PC-3 (cell line): ENCODE data around the gene KRT8. TPM values are rescaled to one million over a fixed set of nuclear protein-coding genes. Genes with fewer than 3 reads are reported as not detected.

Source experiments
- ATAC-seq: fragments of 200-7000 bp; cut with Tn5 transposase; 2 replicates; pipeline ENCODE4 v1.9.1; 2020; ENCODE audit warnings: mild to moderate bottlenecking, moderate library complexity
- BruUV-seq: library from RNA; stranded (reverse); fragments of 400-500 nt; replicated peaks from 2 replicates; lab custom pipeline; 2021; lab: Mats Ljungman, UMichigan
- CTCF ChIA-PET: fragments of 300-600 bp; sonication (Branson Sonifier 250); formaldehyde crosslinking; loops from one replicate; lab custom pipeline; 2022; ENCODE audit warnings: antibody characterized with exemption; lab: Charles Lee
- POLR2A ChIA-PET: fragments of 300-600 bp; sonication (Branson Sonifier 250); formaldehyde crosslinking; loops from one replicate; lab custom pipeline; 2022; ENCODE audit warnings: antibody characterized with exemption; ENCODE audit not compliant: unreplicated experiment; lab: Charles Lee
- DNase-seq: peaks from one replicate; pipeline ENCODE4 v3.0.0-alpha.2; 2015
- H2AFZ ChIP-seq: fragments of 300-600 bp; sonication (generic); 2 replicates; pipeline ENCODE4 v1.6.0; 2016; ENCODE audit warnings: antibody characterized with exemption, low read length
- H3F3A ChIP-seq: fragments of 300-600 bp; sonication (generic); one replicate; pipeline ENCODE4 v1.6.0; 2017; ENCODE audit warnings: antibody characterized with exemption, low read length, control low read depth, mild to moderate bottlenecking; ENCODE audit not compliant: unreplicated experiment
- H3K27ac ChIP-seq: fragments of 300-600 bp; sonication (generic); 2 replicates; pipeline ENCODE4 v1.5.1; 2016; ENCODE audit warnings: mild to moderate bottlenecking, low read length
- H3K27me3 ChIP-seq: fragments of 300-600 bp; sonication (generic); 2 replicates; pipeline ENCODE4 v1.6.1; 2016; ENCODE audit warnings: low read length, mixed read lengths
- H3K36me3 ChIP-seq: fragments of 300-600 bp; sonication (generic); 2 replicates; pipeline ENCODE4 v1.6.1; 2016; ENCODE audit warnings: low read depth, mixed run types, low read length, mixed read lengths
- H3K4me1 ChIP-seq: fragments of 300-600 bp; sonication (generic); 2 replicates; pipeline ENCODE4 v1.5.1; 2016; ENCODE audit warnings: low read length; ENCODE audit not compliant: insufficient read depth
- H3K4me2 ChIP-seq: fragments of 300-600 bp; sonication (generic); 2 replicates; pipeline ENCODE4 v1.6.0; 2016; ENCODE audit warnings: low read length
- H3K4me3 ChIP-seq: fragments of 300-600 bp; sonication (generic); 2 replicates; pipeline ENCODE4 v1.5.1; 2016; ENCODE audit warnings: mild to moderate bottlenecking, low read length, mixed read lengths
- H3K79me2 ChIP-seq: fragments of 300-600 bp; sonication (generic); 2 replicates; pipeline ENCODE4 v1.6.1; 2017; ENCODE audit warnings: low read length, mixed read lengths
- H3K9ac ChIP-seq: fragments of 300-600 bp; sonication (generic); 2 replicates; pipeline ENCODE4 v1.6.0; 2016; ENCODE audit warnings: mild to moderate bottlenecking, low read length
- H3K9me2 ChIP-seq: fragments of 300-600 bp; sonication (generic); replicated peaks from 2 replicates; pipeline ENCODE4 v1.6.1; 2016; ENCODE audit warnings: mixed run types, low read length, mixed read lengths
- H3K9me3 ChIP-seq: fragments of 300-600 bp; sonication (generic); 2 replicates; pipeline ENCODE4 v1.6.1; 2016; ENCODE audit warnings: low read length, mixed read lengths
- H4K20me1 ChIP-seq: fragments of 300-600 bp; sonication (generic); 2 replicates; pipeline ENCODE4 v1.6.1; 2016; ENCODE audit warnings: low read length, mixed read lengths
- CTCF ChIP-seq: fragments of 300-600 bp; sonication (generic); conservative IDR thresholded peaks from 2 replicates; pipeline ENCODE4 v1.5.1; 2017; ENCODE audit warnings: antibody characterized with exemption, low read depth, mild to moderate bottlenecking, low read length
- EZH2 ChIP-seq: fragments of 300-600 bp; sonication (generic); IDR thresholded peaks from one replicate; pipeline ENCODE4 v1.6.1; 2017; ENCODE audit warnings: antibody characterized with exemption, mild to moderate bottlenecking, low read length; ENCODE audit not compliant: unreplicated experiment
- EZH2phosphoT487 ChIP-seq: fragments of 300-600 bp; sonication (generic); IDR thresholded peaks from 2 replicates; pipeline ENCODE4 v1.6.1; 2018; ENCODE audit warnings: mild to moderate bottlenecking, antibody characterized with exemption, low read length, borderline replicate concordance
- intact Hi-C: fragments of 100-400 bp; cut with micrococcal nuclease; formaldehyde crosslinking; loops from 2 replicates; pipeline ENCODE4 v1.9.0; 2023
- total RNA-seq: library from RNA; depleted of rRNA; stranded (reverse); fragments of >200 nt; gene quantifications from 2 replicates; pipeline ENCODE4 v1.2.3, GENCODE V29; 2014

Gene KRT8
- total RNA-seq, 1 experiment from 2014 or later: 719 TPM

- H3K4me3 ChIP-seq: no peak overlapping the region
- ChIA-PET CTCF (interaction anchor here (3.3 kb wide), 1 partner anchor 22 kb away, joined by 24 read pairs; the partner anchor contains the start of gene KRT8), POLR2A (interaction anchor here (0.5 to 4.1 kb wide), 5 partner anchors 22 to 65 kb away, joined by 3 to 44 read pairs (median 4); partner anchors contain the start of genes KRT18 and KRT8)
- no peak for DNase-seq
- H3K9me3 ChIP-seq: no peaks in the 10 kb centered on the region
- H2AFZ ChIP-seq: no peak overlapping the region
- peak overlapping the region; percentile 81 for H3K4me2 ChIP-seq
- no peaks in the 10 kb centered on the region for H3K36me3 ChIP-seq
- no TSS peak for BruUV-seq
- no peaks in the 10 kb centered on the region for H3K27me3 ChIP-seq
- peak overlapping the region; percentile 98 for H3K27ac ChIP-seq
- H3K4me1 ChIP-seq: peaks cover 38% of the 10 kb centered on the region
- ATAC-seq: no peak
- H3K9ac ChIP-seq: no peak overlapping the region
- peaks cover 9% of the 10 kb centered on the region for H3F3A ChIP-seq
- no peaks in the 10 kb centered on the region for H3K79me2 ChIP-seq
- TF ChIP-seq EZH2: no peak
- TF ChIP-seq CTCF: no peak
- no peak for TF ChIP-seq EZH2phosphoT487
- H4K20me1 ChIP-seq: no peaks in the 10 kb centered on the region
- no peaks in the 10 kb centered on the region for H3K9me2 ChIP-seq
- intact Hi-C loops: no loop called here
Observed at GRCh38 chr12:52927964-52928363, 23.1 kb upstream of the KRT8 start.

- H3K9me3 ChIP-seq: no peaks in the 10 kb centered on the region
- peak overlapping the region; percentile 76 for H3K9ac ChIP-seq
- TSS peak; percentile 92 for BruUV-seq
- H3K9me2 ChIP-seq: no peaks in the 10 kb centered on the region
- DNase-seq (no peak), ATAC-seq (peak; percentile 5; the same call in 1 of the 2 replicates)
- peak overlapping the region; percentile 13; the same call in 1 of the 2 replicates for H3K4me3 ChIP-seq
- TF ChIP-seq EZH2 (no peak), CTCF (no peak), EZH2phosphoT487 (no peak)
- H3K27ac ChIP-seq: peak overlapping the region; percentile 98
- H3F3A ChIP-seq: peaks cover 9% of the 10 kb centered on the region
- peak overlapping the region; percentile 81 for H3K4me2 ChIP-seq
- no peaks in the 10 kb centered on the region for H4K20me1 ChIP-seq
- ChIA-PET POLR2A (interaction anchor here (0.5 to 4.1 kb wide), 9 partner anchors 11 to 1902 kb away, joined by 3 to 44 read pairs (median 7); partner anchors contain the start of genes KRT18 and KRT8), CTCF (interaction anchor here (0.5 to 3.3 kb wide), 5 partner anchors 11 to 54 kb away, joined by 3 to 24 read pairs (median 5); partner anchors contain the start of gene KRT8)
- intact Hi-C loops: loop anchor here (1.0 kb wide), 2 partner anchors 21 to 23 kb away; partner anchors contain the start of genes KRT18 and KRT8
- no peak overlapping the region for H2AFZ ChIP-seq
- no peaks in the 10 kb centered on the region for H3K27me3 ChIP-seq
- H3K36me3 ChIP-seq: no peaks in the 10 kb centered on the region
- no peaks in the 10 kb centered on the region for H3K79me2 ChIP-seq
- H3K4me1 ChIP-seq: peaks cover 38% of the 10 kb centered on the region
Observed at GRCh38 chr12:52926596-52927234, 21.8 kb upstream of the KRT8 start.
